ENCODE data around the gene SPATA24.
"Not testable (repeated sequence)": the region's sequence is repeated elsewhere in the genome, so short reads cannot be mapped to it uniquely, and the experiment has no call there.

Gene SPATA24

GRCh38 chr5:139382807-139383206 is 21.1 kb downstream of the SPATA24 start:
- no peak for DNase-seq (ENCODE audit: low read depth)

- DNase-seq (ENCODE audit: low read depth): no peak
These were observed 21.8 kb downstream of the SPATA24 start for GRCh38 chr5:139381837-139382761.

GRCh38 chr5:139379626-139380449 is 24.1 kb downstream of the SPATA24 start:
- no peak for DNase-seq (ENCODE audit: low read depth)

DNA sequence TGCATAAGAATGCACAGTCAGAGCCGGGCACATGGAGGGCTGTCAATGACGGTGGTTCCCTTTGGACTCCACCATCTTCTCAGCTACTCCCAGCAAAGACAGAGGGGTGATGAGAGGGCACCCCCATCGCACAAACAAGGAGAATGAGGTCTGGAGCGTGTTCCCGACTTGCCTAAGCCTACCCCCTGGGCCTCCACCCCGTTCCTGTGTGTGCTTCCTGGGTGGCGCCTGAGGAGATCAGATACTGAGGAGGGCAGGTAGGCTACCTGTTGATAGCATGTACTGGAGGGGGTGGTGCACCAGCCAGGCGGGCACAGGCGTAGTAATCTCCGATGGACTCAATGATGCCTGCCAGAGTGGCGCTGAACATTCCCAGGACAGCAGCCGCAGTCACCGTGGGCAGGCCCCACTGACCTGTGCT is 24.9 kb downstream of the SPATA24 start:
- DNase-seq (ENCODE audit: low read depth): no peak

GRCh38 chr5:139378101-139378825 is 25.6 kb downstream of the SPATA24 start:
- no peak for DNase-seq (ENCODE audit: low read depth)

DNA sequence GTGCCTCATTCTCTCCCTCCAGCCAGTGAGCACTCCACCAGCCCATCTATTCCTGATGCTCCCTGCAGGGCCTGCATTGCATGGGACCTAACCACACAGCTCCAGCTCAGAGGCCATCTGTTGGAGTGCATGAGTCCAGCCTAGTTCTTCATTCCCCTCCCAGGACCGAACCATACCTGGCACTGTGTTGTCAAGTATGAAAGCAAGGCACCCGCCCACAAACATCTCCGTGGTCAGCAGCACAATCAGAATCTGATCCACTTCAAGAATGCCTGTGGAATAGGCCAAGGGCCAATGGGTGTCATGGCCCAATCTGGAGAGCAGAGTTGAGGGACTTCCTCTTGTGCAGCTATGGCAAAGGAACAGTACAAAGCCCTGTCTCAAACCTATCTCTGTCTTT is 26.7 kb downstream of the SPATA24 start:
- DNase-seq (ENCODE audit: low read depth): no peak

DNA sequence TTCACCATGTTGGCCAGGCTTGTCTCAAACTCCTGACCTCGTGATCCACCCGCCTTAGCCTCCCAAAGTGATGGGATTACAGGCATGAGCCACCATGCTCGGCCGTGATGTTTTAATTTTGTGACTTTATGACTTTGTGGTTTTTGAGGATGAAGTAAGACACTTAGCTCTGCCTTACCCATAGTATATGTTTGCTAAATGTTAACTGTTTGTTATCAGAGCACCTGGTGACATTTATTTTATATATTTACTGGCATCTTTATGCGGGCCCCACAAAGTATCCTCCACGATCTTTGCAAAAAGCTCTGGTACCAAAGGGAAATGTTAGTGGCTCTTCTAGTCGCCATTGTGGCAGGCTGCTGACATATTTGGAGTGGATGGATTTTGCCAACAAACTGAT is 27.5 kb downstream of the SPATA24 start:
- no peak for DNase-seq (ENCODE audit: low read depth)

DNA sequence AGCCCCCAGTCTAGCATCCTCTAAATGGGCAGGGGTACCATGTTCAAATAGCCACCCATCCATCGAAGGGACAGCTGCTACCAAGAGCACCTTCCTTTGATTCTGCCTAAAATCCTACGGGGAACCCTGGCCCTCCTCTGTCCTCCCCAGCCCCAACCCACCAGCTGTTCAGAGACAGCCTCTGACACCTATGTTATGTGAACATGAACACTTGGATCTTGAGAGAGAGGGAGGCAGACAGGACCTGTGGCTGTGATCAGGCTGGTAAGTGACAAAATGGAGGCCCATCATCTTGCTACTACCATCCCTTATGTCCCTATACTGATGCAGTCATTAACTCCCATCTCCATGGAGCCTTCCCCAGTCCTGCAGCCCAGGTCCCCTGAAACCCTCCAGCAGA is 29.0 kb downstream of the SPATA24 start:
- DNase-seq (ENCODE audit: low read depth): no peak

DNA sequence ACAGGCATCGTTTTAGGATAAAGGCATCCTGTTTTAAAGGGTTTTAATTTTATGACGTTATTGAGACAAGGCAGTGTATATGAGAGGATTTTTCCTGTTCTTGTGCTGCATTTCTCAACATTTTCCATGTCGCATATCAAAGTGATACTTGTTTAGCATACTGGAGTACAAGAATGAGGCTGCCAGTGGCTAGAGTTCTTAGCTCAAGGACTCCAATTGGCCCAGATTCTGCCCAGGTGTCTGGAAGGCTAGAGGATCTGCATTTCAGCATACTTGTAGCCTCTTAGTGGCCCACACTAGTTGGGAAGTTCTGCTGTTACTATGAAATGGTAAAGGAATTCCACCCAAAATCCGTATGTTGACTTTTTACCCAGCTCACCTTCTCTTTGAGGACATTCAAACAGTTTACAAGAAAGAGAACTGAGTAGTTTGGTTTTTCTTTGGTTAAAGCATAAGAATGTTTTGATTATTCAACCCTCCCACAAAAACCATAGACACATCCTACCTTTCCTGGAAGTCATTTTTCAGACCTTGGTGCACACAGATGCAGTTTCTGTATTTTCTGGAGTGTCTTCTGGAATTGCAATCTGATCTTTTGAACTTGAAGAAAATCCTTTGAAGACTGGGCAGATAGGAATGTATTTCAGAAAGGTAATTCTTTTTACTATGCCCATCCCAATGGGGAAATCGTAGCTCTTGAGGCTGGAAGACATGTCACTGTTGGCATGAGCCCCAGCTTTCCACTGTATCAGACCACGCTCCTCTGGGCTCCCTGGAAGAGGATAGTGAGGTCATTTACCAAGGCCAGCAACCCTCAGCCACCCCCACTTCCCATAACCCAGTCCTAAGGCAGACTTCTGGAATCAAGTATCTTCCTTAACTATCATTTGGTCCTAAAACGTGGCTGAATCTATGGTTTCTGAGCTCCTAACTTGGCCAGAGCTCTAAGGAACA is 32.1 kb downstream of the SPATA24 start:
- DNase-seq (ENCODE audit: low read depth): no peak

- DNase-seq (ENCODE audit: low read depth): no peak
These were observed 34.7 kb downstream of the SPATA24 start for GRCh38 chr5:139369181-139369580.

DNA sequence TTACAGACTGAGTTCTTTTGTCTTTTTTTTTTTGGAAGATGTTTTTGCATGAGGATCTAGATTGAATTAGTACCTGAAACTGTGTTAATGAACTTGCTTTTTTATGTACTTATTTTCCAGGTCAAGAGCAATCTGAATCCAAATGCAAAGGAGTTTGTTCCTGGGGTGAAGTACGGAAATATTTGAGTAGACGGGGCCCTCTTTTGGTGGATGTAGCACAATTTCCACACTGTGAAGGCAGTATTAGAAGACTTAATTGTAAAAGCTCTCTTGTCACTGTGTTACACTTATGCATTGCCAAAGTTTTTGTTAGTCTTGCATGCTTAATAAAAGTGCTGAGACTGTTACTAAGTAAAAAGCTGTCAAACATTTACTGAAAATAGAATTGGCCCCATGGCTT is 35.3 kb downstream of the SPATA24 start:
- no peak for DNase-seq (ENCODE audit: low read depth)

- no peak for DNase-seq (ENCODE audit: low read depth)
These were observed 39.4 kb downstream of the SPATA24 start for GRCh38 chr5:139364466-139364865.

- DNase-seq (ENCODE audit: low read depth): no peak
These were observed 40.0 kb downstream of the SPATA24 start for GRCh38 chr5:139363937-139364336.

DNA sequence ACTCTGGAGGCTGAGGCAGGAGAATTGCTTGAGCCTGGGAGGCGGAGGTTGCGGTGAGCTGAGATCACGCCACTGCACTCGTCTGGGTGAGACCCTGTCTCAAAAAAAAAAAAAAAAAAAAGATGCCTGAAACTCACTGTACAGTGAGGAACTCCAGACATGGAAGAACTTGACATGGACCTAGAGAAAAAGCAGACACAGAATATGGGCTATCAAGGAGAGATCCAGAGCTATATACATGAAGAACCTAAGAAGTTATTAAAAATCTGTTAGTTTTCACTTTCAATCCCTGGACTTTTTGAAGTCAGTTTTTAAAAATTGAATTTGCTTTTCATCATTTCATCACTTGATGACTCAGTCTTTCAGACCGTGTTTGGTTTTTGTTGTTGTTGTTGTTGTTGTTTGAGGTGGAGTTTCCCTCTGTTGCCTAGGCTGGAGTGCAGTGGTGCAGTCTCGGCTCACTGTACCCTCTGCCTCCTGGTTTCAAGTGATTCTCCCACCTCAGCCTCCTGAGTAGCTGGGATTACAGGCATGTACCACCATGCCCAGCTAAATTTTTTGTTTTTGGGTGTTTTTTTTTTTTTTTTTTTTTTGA is 42.0 kb downstream of the SPATA24 start:
- no peak for DNase-seq (ENCODE audit: low read depth)

DNA sequence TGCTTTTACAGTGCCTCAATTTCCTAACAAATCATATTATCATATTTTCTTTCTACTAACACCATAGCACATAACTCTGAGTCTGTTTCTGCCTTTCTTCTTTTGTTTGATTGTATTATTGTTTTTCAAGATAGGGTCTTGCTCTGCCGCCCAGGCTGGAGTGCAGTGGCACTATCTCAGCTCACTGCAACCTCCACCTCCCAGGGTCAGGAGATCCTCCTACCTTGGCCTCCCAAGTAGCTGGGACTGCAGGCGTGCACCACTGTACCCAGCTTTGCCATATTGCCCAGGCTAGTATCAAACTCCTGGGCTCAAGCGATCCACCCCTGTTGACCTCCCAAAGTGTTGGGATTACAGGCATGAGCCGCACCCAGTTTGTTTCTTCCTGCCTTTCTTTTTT is 43.5 kb downstream of the SPATA24 start:
- no peak for DNase-seq (ENCODE audit: low read depth)

- no peak for DNase-seq (ENCODE audit: low read depth)
These were observed 45.8 kb downstream of the SPATA24 start for GRCh38 chr5:139358064-139358463.

- not testable (repeated sequence) for DNase-seq (ENCODE audit: low read depth)
These were observed 48.0 kb downstream of the SPATA24 start for GRCh38 chr5:139355900-139356299.

- DNase-seq (ENCODE audit: low read depth): no peak
These were observed 49.7 kb downstream of the SPATA24 start for GRCh38 chr5:139354186-139354585.

GRCh38 chr5:139347863-139348262 is 56.0 kb downstream of the SPATA24 start:
- not testable (repeated sequence) for DNase-seq (ENCODE audit: low read depth)

Measured in stimulated activated CD8-positive, alpha-beta memory T cell treated with anti-CD3 and anti-CD28 coated beads, Interleukin-15, amount 100 ng/mL, for 1 hour (primary cell).